Neural cell (in vitro differentiated cells): Measurements from ENCODE around the gene TRIM66. TPM values are rescaled to one million over a fixed set of nuclear protein-coding genes. Genes with fewer than 3 reads are reported as not detected.

Experiments
- H2AFZ ChIP-seq: fragments of 200-600, 300-800 bp; sonication (generic), shearing (Covaris generic); 2 replicates; pipeline ENCODE4 v1.6.0; 2014; ENCODE audit warnings: low read depth, mild to moderate bottlenecking, antibody characterized with exemption, low read length, moderate library complexity
- H3F3A ChIP-seq: fragments of 200-600 bp; shearing (Covaris generic); 2 replicates; pipeline ENCODE4 v1.6.1; 2016; ENCODE audit warnings: mild to moderate bottlenecking, moderate library complexity, mixed read lengths, antibody characterized with exemption, low read length; ENCODE audit not compliant: insufficient read depth, poor library complexity, severe bottlenecking
- H3K27ac ChIP-seq: fragments of 200-600, 300-800 bp; sonication (generic), shearing (Covaris generic); 2 replicates; pipeline ENCODE4 v1.5.1; 2014; ENCODE audit warnings: mild to moderate bottlenecking, low read length, moderate library complexity
- H3K27me3 ChIP-seq: fragments of 300-800, 200-600 bp; sonication (generic), shearing (Covaris generic); 2 replicates; pipeline ENCODE4 v1.6.0; 2014; ENCODE audit warnings: mild to moderate bottlenecking, low read depth, low read length, moderate library complexity; ENCODE audit not compliant: insufficient read depth
- H3K36me3 ChIP-seq: fragments of 300-800, 200-600 bp; sonication (generic), shearing (Covaris generic); 2 replicates; pipeline ENCODE4 v1.5.1; 2014; ENCODE audit warnings: mild to moderate bottlenecking, antibody characterized with exemption, low read length, moderate library complexity; ENCODE audit not compliant: insufficient read depth
- H3K4me2 ChIP-seq: fragments of 300-800, 200-600 bp; sonication (generic), shearing (Covaris generic); 2 replicates; pipeline ENCODE4 v1.6.0; 2014; ENCODE audit warnings: mild to moderate bottlenecking, low read length
- H3K4me3 ChIP-seq: fragments of 300-800, 200-600 bp; sonication (generic), shearing (Covaris generic); 2 replicates; pipeline ENCODE4 v1.5.1; 2014; ENCODE audit warnings: mild to moderate bottlenecking, low read length, moderate library complexity
- H3K79me2 ChIP-seq: fragments of 200-600 bp; shearing (Covaris generic); replicated peaks from 2 replicates; pipeline ENCODE4 v1.6.0; 2014; ENCODE audit warnings: mild to moderate bottlenecking, low read length, moderate library complexity; ENCODE audit not compliant: insufficient read depth
- H3K9ac ChIP-seq: fragments of 300-800, 200-600 bp; sonication (generic), shearing (Covaris generic); 2 replicates; pipeline ENCODE4 v1.6.1; 2016; ENCODE audit warnings: mild to moderate bottlenecking, low read length, mixed read lengths
- H3K9me2 ChIP-seq: fragments of 200-600 bp; shearing (Covaris generic); 2 replicates; pipeline ENCODE4 v1.6.1; 2016; ENCODE audit warnings: mild to moderate bottlenecking, low read length, mixed read lengths; ENCODE audit not compliant: insufficient read depth
- H3K9me3 ChIP-seq: fragments of 200-600, 300-800 bp; sonication (generic), shearing (Covaris generic); 2 replicates; pipeline ENCODE4 v1.6.1; 2016; ENCODE audit warnings: mild to moderate bottlenecking, mixed run types, low read length, moderate library complexity, mixed read lengths
- H4K20me1 ChIP-seq: fragments of 200-600 bp; shearing (Covaris generic); 2 replicates; pipeline ENCODE4 v1.6.1; 2016; ENCODE audit warnings: mild to moderate bottlenecking, mixed run types; ENCODE audit not compliant: insufficient read depth
- CTCF ChIP-seq: fragments of 450-650 bp; IDR thresholded peaks from 2 replicates; pipeline ENCODE4 v1.5.1; 2014; ENCODE audit warnings: antibody characterized with exemption, mild to moderate bottlenecking, moderate library complexity; ENCODE audit not compliant: poor library complexity, severe bottlenecking
- EP300 ChIP-seq: fragments of 450-650 bp; conservative IDR thresholded peaks from 2 replicates; pipeline ENCODE4 v1.6.1; 2014; ENCODE audit warnings: antibody characterized with exemption, mild to moderate bottlenecking, moderate library complexity; ENCODE audit not compliant: poor library complexity, severe bottlenecking
- EZH2 ChIP-seq: fragments of 200-600, 300-800 bp; shearing (Covaris generic), sonication (generic); IDR thresholded peaks from 2 replicates; pipeline ENCODE4 v1.6.1; 2014; ENCODE audit warnings: antibody characterized with exemption, low read length, borderline replicate concordance, mild to moderate bottlenecking; ENCODE audit not compliant: insufficient read depth, poor library complexity, severe bottlenecking
- MXI1 ChIP-seq: fragments of 450-650 bp; conservative IDR thresholded peaks from 2 replicates; pipeline ENCODE4 v1.6.1; 2014; ENCODE audit warnings: antibody characterized with exemption, mild to moderate bottlenecking; ENCODE audit not compliant: poor library complexity, severe bottlenecking
- POLR2AphosphoS5 ChIP-seq: IDR thresholded peaks from 2 replicates; pipeline ENCODE4 v1.6.1; 2012
- RAD21 ChIP-seq: fragments of 450-650 bp; conservative IDR thresholded peaks from 2 replicates; pipeline ENCODE4 v1.6.1; 2014; ENCODE audit warnings: antibody characterized with exemption, mild to moderate bottlenecking, moderate library complexity
- SMC3 ChIP-seq: fragments of 450-650 bp; conservative IDR thresholded peaks from 2 replicates; pipeline ENCODE4 v1.6.1; 2014; ENCODE audit warnings: antibody characterized with exemption, mild to moderate bottlenecking, moderate library complexity; ENCODE audit not compliant: poor library complexity
- TAF1 ChIP-seq: IDR thresholded peaks from 2 replicates; pipeline ENCODE4 v1.6.1; 2012; ENCODE audit warnings: low read depth
- polyA plus RNA-seq: library from polyadenylated mRNA; depleted of rRNA; stranded (reverse); fragments of >200 nt; gene quantifications from 2 replicates; pipeline ENCODE4 v1.2.3, GENCODE V29; 2014
- TF ChIP-seq, protein P1 (sequence below): IDR thresholded peaks from 2 replicates; pipeline ENCODE4 v1.6.1; 2012; ENCODE audit warnings: borderline replicate concordance

TRIM66 gene
- polyA plus RNA-seq, 1 donor from 2014 or later = 0.82 TPM

DNA sequence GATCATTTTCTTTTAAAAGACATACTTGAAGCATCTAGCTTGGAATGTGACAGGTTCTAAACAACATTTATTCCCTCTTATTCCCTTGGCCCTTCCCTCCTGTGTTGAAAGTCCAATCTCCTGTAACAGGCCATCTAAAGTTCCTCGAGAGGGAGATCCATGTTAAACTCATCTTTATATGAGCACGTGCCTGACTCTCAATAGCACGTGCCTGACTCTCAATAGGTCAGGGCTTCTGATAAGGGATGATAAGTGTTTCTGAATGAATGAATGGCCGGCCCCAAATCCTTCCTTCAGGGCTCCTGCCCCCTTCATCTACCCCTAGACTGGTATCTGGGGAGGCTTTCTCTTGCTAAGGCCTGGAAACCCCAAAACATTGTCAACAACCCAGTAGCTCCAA is 27.3 kb upstream of the TRIM66 start:
- no peak for TF ChIP-seq SMC3
- no peak for TF ChIP-seq TAF1
- TF ChIP-seq POLR2AphosphoS5 = no peak
- TF ChIP-seq RAD21 = no peak
- TF ChIP-seq CTCF = no peak
- no peak for TF ChIP-seq EP300
- TF ChIP-seq, protein P1, sequence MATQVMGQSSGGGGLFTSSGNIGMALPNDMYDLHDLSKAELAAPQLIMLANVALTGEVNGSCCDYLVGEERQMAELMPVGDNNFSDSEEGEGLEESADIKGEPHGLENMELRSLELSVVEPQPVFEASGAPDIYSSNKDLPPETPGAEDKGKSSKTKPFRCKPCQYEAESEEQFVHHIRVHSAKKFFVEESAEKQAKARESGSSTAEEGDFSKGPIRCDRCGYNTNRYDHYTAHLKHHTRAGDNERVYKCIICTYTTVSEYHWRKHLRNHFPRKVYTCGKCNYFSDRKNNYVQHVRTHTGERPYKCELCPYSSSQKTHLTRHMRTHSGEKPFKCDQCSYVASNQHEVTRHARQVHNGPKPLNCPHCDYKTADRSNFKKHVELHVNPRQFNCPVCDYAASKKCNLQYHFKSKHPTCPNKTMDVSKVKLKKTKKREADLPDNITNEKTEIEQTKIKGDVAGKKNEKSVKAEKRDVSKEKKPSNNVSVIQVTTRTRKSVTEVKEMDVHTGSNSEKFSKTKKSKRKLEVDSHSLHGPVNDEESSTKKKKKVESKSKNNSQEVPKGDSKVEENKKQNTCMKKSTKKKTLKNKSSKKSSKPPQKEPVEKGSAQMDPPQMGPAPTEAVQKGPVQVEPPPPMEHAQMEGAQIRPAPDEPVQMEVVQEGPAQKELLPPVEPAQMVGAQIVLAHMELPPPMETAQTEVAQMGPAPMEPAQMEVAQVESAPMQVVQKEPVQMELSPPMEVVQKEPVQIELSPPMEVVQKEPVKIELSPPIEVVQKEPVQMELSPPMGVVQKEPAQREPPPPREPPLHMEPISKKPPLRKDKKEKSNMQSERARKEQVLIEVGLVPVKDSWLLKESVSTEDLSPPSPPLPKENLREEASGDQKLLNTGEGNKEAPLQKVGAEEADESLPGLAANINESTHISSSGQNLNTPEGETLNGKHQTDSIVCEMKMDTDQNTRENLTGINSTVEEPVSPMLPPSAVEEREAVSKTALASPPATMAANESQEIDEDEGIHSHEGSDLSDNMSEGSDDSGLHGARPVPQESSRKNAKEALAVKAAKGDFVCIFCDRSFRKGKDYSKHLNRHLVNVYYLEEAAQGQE = no peak
- TF ChIP-seq EZH2 = no peak
- H3K27ac ChIP-seq = no peak overlapping the region

DNA sequence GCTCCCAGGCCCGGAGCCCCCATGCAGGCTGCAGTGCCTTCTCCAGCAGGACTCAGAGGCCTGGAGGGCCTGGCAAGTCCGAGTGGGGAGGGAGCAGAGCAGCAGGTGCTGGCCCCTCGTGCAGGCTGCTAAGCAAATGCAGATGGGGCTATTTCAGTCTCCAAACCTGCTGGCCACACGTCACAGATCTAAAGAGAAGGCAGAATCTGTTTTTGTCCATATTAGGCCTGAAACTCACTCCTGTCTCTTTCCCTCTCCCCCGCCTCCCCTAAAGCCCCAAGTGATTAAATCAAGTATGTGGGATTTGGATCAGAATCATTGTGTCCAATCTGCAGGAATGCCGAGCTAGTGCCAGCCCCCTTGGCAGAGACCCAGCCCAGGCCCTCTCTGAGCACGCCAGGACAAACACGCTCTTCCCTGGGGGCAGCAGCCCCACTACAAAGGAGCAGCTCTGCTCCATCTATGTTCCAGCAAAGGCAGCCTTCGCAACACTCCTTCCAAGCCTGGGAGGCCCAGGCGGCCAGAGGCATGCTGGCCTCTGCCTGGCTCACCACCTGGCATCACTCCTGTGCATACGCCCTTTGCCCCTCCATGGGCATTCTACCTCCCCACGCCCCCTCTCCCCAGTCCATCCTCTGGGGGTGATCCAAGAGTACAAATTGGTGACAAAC is 26.7 kb upstream of the TRIM66 start:
- H4K20me1 ChIP-seq = no peaks in the 10 kb centered on the region

More for the DNA sequence above, 27.3 kb upstream of the TRIM66 start:
- no peaks in the 10 kb centered on the region for H3K79me2 ChIP-seq
- no peaks in the 10 kb centered on the region for H3K9me3 ChIP-seq
- H3K4me3 ChIP-seq = no peak overlapping the region
- no peak overlapping the region for H2AFZ ChIP-seq
- no peak overlapping the region for H3K4me2 ChIP-seq
- H3K36me3 ChIP-seq = no peaks in the 10 kb centered on the region
- no peaks in the 10 kb centered on the region for H3K27me3 ChIP-seq
- no peaks in the 10 kb centered on the region for H4K20me1 ChIP-seq
- H3K9ac ChIP-seq = no peak overlapping the region
- H3F3A ChIP-seq = no peaks in the 10 kb centered on the region
- no peaks in the 10 kb centered on the region for H3K9me2 ChIP-seq

More for the DNA sequence above, 26.7 kb upstream of the TRIM66 start:
- no peaks in the 10 kb centered on the region for H3F3A ChIP-seq
- H3K9me3 ChIP-seq = no peaks in the 10 kb centered on the region
- H3K9me2 ChIP-seq = no peaks in the 10 kb centered on the region
- H3K79me2 ChIP-seq = no peaks in the 10 kb centered on the region
- no peak for TF ChIP-seq EP300
- no peak for TF ChIP-seq EZH2
- no peak for TF ChIP-seq MXI1
- no peak for TF ChIP-seq RAD21
- TF ChIP-seq, protein P1 = no peak
- H3K27ac ChIP-seq = no peak overlapping the region
- H2AFZ ChIP-seq = no peak overlapping the region
- no peaks in the 10 kb centered on the region for H3K27me3 ChIP-seq
- no peak overlapping the region for H3K4me2 ChIP-seq
- no peaks in the 10 kb centered on the region for H3K36me3 ChIP-seq
- H3K4me3 ChIP-seq = no peak overlapping the region
- H3K9ac ChIP-seq = no peak overlapping the region
